ENCODE results near the gene PITHD1.
"Not testable (repeated sequence)": the region's sequence is repeated elsewhere in the genome, so short reads cannot be mapped to it uniquely, and the experiment has no call there.

PITHD1 gene

DNA sequence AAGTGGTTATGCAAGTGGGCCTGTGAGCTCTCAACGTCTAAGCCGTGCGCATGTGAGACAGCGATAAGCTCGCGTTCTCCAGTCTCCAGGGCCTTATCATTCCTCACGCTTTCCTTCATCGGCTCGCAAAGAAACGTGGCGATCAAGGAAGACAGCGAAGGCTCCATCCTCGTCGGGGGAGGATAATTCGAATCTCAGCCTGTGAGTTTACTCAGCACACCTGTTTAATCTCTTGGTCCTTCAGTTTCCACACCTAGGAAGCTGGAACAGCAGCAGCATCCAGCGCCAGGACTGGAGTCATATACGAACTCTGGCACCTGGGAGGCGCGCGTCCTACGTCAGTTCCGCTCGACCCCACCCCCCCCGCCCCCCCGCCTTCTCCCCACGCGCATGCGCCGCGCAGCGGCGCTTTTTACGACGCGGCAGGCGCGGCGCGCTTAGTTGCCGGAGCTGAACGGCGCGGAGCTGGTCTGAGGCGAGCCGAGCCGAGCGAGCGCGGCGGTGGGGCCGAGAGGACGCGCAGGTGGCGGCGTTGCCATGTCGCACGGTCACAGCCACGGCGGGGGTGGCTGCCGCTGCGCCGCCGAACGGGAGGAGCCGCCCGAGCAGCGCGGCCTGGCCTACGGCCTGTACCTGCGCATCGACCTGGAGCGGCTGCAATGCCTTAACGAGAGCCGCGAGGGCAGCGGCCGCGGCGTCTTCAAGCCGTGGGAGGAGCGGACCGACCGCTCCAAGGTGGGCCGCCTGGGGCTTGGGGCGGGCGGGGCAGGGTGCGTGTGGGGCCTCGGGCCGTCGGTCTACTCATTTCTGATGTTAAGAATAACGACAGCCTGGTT lies at the start of gene PITHD1:
Gene PITHD1 (plus strand): TSS at position 440 of the 836 bp plus-strand sequence. CDS start 98 bp downstream, at position 538.
- peak; percentile 74 for DNase-seq

- no peak for DNase-seq
These were observed 45.6 kb upstream of the PITHD1 start for GRCh38 chr1:23732363-23733224.

GRCh38 chr1:23733281-23733680 lies 44.9 kb upstream of the PITHD1 start:
- DNase-seq, result not testable (repeated sequence)

DNA sequence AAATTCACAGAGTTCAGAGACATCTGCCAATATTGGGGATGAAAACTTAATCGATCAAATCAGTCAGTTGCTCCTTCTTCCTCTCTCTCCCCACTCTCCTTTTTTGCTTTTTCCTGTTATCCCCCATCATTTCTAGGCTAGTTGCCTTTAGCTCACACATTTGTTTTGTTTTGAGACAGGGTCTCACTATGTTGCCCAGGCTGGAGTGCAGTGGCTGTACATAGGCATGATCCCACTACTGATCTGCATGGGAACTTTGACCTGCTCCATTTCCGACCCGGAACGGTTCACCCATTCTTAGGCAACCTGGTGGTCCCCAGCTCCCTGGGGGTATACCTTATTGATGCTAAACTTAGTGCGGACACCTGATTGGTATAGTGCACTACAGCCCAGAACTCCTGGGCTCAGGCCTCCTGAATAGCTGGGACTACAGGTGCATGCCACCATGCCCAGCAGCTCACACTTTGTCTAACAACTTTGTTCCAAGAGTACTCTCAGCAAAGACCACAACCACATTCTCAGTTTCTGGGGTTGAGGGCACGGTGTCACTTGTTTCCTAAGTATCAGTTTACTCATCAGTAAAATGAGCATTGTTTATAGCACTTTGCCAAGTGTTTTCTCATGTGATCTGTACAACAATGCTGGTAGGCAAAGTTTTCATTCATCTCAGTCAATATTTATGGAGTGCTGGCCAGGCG lies 41.6 kb upstream of the PITHD1 start:
- no peak for DNase-seq

DNA sequence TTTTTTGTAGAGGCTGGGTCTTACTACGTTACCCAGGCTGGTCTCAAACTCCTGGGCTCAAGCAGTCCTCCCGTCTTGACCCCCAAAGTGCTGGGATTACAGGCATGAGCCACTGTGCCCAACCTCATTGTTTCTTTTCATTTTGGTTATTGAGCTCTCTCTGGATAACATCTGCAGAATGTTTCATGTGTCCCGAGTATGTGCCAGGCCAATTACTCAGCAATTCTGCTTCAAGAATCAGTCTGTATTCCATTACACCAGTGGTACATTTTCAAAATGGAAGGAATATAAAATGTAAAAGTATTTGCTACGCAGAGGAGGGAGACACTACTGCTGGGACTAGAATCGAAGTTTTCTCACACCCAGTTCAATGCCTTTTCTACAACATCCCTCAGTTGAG lies 36.6 kb upstream of the PITHD1 start:
- DNase-seq, result no peak

GRCh38 chr1:23742670-23743286 lies 35.4 kb upstream of the PITHD1 start:
- DNase-seq, result no peak

DNA sequence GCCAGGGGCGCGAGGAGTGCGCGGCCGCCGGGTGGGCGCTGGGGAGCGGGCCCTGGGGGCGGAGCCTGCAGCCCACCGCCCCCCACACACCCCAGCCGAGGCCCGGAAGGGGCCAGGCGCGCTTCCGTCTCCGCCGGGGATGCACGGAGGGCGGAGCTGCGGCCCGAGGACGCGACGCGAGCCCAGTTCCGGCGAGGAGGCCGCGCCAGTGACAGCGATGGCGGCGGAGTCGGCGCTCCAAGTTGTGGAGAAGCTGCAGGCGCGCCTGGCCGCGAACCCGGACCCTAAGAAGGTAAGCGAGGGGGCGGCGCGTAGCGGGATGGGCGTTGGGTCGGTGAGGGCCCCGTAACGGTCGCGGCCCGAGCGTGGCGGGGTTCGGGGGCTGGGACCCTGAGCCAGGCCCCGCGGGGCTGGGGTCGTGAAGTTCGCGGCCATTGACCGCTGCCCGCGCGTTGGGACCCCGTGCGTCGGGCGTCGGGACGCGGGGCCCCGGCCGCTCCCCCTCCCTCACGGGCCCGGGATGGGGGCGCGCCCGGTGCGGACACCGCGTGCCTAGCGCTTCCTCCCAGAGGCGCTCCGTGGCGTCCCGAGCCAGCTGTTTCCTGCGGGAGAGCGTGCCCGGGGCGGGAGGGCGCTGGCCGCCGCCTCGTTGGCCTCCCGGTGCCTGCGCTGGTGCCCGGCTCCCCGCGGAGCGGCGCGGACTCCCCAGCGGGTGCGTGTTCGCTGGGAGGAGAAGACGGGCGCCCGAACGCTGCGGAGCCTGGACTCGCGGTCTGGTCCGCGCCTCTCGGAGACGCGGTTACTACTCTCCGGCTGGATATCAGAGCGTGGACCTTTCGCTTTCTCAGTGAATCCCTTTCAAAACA lies 34.7 kb upstream of the PITHD1 start, which contains the start of gene ELOA:
Gene ELOA (plus strand): TSS at position 185 of the 866 bp plus-strand sequence. CDS start 33 bp downstream, at position 218.
- peak; percentile 72 for DNase-seq

DNA sequence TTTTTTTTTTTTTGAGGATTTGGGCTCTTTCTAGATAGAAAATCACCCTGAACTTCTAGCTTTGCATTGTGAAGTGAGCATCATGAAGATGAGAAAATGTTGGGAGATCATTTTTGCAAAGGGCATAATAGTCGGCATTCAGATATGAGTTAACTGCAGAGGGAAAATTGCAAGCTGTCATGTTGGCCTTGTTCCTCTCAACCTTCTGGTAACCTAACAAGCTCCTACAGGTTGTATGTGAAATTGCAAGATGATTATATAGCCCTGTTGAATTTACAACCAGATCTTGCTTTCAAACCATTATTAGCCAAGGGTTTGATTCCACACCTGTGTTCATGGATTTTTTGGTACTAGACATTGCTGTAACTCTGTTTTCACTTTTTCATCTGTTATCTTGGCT lies 32.7 kb upstream of the PITHD1 start:
- DNase-seq, result no peak

GRCh38 chr1:23748016-23748415 lies 30.2 kb upstream of the PITHD1 start:
- DNase-seq, result no peak

DNA sequence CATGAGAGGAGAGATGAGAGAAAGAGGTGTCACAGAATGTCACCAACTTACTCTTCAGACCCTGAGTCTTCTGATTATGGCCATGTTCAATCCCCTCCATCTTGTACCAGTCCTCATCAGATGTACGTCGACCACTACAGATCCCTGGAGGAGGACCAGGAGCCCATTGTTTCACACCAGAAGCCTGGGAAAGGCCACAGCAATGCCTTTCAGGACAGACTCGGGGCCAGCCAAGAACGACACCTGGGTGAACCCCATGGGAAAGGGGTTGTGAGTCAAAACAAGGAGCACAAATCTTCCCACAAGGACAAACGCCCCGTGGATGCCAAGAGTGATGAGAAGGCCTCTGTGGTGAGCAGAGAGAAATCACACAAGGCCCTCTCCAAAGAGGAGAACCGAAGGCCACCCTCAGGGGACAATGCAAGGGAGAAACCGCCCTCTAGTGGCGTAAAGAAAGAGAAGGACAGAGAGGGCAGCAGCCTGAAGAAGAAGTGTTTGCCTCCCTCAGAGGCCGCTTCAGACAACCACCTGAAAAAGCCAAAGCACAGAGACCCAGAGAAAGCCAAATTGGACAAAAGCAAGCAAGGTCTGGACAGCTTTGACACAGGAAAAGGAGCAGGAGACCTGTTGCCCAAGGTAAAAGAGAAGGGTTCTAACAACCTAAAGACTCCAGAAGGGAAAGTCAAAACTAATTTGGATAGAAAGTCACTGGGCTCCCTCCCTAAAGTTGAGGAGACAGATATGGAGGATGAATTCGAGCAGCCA lies 27.0 kb upstream of the PITHD1 start:
- peak; percentile 15 for DNase-seq

DNA sequence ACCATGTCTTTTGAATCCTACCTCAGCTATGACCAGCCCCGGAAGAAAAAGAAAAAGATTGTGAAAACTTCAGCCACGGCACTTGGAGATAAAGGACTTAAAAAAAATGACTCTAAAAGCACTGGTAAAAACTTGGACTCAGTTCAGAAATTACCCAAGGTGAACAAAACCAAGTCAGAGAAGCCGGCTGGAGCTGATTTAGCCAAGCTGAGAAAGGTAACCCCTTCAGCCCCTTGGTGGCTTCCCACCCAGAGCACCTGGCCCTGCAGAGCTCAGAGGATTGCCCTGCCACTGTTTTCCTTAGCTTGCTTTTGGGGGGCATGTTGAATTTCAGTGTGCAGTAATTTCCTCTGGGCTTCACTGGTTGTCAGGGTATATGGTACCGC lies 26.4 kb upstream of the PITHD1 start:
- DNase-seq, result no peak

DNA sequence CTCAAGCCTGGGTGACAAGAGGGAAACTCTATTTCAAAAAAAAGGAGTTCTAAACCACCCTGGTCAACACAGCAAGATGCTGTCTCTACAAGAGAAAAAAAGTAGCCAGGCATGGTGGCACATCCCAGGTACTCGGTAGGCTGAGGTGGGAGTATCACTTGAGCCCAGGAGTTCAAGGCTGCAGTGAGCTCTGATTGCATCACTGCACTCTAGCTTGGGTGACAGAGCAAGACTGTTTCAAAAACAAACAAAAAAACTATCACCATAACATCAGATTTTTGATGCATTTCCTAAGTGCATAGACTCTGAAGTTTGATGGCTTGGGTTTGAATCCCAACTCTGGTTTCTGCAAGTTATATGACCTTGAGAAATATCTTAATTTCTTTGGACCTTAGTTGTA lies 25.3 kb upstream of the PITHD1 start:
- no peak for DNase-seq

DNA sequence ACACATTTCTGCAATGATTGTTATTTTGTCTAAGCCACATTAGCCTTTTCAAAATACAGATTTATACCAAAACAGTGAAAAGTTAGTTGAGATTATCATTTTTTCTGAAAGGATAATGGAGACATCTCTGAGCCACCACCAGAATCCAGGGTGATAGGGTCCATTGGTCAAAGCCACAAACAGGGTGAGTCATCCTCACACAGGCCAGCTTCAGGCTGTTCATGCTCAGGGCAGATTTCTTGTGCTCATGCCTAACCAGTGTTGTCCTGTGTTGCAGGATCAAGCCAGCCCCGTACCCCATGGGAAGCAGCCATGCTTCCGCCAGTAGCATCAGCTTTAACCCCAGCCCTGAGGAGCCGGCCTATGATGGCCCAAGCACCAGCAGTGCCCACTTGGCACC lies 21.5 kb upstream of the PITHD1 start:
- no peak for DNase-seq

DNA sequence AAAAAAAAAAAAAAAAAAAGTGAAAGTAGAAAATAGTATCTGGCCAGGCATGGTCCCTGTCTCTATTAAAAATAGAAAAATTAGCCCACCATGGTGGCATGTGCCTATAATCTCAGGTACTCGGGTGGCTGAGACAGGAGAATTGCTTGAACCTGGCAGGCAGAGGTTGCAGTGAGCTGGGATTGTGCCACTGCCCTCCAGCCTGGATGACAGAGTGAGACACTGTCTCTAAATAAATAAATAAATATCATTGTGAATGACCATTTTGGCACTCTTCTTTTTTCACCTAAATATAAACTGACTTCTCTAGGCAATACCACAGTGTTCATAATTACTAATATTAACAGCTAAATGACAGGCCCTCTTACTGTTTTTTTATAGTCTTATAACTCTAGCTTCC lies 20.4 kb upstream of the PITHD1 start:
- DNase-seq, result no peak

DNA sequence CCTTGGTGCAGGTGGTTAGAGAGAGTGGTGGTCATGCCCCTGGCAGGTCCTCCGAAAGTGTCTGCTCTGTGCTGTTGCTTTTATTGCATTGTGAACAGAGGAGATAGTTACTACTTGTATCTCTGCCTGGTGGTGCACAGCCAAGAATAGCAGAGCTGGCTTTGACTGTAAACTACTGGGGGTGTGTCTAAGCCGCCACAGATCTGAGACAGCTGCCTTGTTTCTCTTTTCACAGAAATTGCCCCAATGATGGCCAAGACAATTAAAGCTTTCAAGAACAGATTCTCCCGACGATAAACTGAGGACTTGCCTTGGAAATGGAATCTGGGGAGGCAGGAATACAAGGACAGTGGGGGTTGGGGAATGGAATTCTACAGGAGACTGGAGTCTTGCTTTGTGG lies 18.9 kb upstream of the PITHD1 start:
- no peak for DNase-seq

DNA sequence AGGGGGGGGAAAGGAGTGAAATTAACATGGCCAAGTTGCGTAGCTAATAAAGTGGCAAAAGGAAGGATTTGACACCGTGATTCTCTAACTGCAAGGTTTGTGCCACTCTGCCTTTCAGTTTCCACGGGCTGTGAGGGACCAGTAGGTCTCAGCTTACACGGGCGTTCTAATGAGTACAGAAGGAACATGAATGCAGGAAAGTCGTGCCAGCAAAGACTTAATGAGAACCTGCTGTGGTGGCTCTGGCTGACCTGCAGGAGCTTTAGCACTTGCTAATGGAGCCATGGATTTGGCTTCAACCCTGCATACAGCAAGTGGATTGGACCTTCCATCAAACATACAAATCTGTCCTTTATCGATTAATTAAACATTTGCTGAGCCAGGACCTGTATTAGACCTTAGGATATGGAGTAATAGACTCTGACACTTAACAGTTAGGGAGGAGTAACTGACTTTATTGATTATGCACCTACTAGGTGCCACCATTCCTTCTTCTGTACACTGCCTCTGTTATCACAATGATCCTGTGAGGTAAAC lies 15.1 kb upstream of the PITHD1 start:
- no peak for DNase-seq

- DNase-seq, result no peak
These were observed 9.5 kb upstream of the PITHD1 start for GRCh38 chr1:23768733-23769132.

DNA sequence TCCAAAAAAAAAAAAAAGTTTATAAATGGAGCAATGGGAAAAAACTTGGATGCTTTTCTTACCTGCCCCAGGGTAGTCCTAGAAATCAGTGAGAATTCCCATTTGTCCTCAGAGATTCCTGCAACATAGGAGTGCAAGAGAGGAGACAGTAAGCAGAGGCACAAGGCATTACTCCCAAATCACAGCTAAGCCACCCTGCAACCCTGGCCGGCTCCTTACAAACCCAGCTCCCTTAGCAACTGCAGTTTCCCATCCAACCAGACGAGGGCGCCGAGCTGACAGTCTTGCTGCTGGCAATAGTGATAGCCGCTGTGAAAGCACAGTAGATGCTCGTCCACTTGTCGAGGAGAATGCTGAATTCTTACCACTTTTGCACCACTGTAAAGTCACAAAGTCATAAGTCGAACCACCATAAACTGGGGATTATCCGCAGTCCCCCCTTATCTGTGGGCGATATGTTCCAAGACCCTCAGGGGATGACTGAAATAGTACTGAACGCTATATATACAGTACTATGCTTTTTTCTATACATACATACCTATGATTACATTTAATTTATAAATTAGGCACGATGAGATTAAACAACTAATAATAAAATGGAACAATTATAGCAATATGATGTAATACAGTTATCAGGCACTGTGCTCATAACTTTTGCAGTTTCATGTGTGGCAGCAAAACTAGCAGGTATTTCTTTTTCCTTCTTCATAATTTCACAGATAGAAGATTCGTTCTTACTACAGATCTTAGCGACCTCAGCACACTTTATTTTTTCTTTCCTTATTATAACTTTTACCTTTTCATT lies 6.0 kb upstream of the PITHD1 start:
- DNase-seq, result peak; percentile 87

DNA sequence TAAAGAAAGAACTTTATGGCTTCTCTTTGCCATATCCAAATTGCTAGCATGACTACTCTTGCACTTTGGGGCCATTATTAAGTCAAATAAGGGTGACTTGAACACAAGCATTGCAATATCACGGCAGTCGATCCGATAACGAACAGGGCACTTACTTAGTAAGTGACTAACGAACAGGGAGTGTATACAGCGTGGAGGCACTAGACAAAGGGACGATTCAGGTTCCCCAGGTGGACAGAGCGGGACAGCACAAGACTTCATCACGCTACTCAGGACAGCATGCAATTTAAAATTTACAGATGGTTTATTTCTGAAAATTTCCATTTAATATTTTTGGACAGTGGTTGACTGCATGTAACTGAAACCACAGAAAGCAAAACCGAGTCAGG lies 5.4 kb upstream of the PITHD1 start:
- no peak for DNase-seq

Measured in activated CD4-positive, alpha-beta T cell treated with anti-CD3 and anti-CD28 coated beads, Interleukin-2, amount 50 U/mL, for 1 hour (primary cell).